ENCODE data around the gene KCNN2. TPM values are rescaled to one million over a fixed set of nuclear protein-coding genes. Genes with fewer than 3 reads are reported as not detected.
A peak's percentile ranks its signal among the peaks of the same experiment; 100 is the strongest.

Gene KCNN2
- total RNA-seq, 1 experiment from 2014 or later, result 11.9 TPM

DNA sequence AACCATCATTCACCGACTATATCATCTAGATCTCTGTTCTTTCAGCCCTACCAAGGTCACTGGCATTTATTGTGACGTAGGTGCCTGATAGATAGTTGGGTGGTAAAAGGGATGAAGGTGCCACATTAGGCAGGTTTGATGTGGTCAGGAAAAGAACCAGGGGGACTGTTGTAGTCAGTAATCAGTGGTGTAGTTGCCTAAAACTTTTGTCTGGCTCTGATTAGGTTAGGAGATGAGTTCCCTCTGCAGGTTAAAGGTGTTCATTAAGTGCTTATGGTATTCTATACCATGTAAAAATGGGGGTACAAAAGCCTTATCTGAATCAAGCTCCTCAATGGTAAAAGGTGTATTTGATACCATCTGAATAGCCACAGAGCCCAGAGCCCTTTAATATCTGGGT lies 55.6 kb downstream of the KCNN2 start:
- ChIA-PET CTCF (no interaction called here), POLR2A (no interaction called here)
- Mint-ChIP-seq H3K9me3 (no peaks in the 10 kb centered on the region), H3K27me3 (ENCODE audit: low read depth) (no peaks in the 10 kb centered on the region), H3K36me3 (no peaks in the 10 kb centered on the region), H3K4me3 (no peak overlapping the region), H3K27ac (0 out of 2 replicates have a peak overlapping the region, but pooled peaks have one; percentile 56), H3K4me1 (peaks cover 39% of the 10 kb centered on the region)
- ATAC-seq (no peak), DNase-seq (ENCODE audit: low spot score) (no peak)
- TF ChIP-seq TEAD4 (CRISPR knock-in tag; IDR thresholded peaks at IDR 0.05), result no peak
- no peak for TF ChIP-seq TP53 (CRISPR knock-in tag; IDR thresholded peaks at IDR 0.05)
- TF ChIP-seq ZNF263 (CRISPR knock-in tag; IDR thresholded peaks at IDR 0.05; ENCODE audit: low read depth), result no peak
- TF ChIP-seq, protein P1, sequence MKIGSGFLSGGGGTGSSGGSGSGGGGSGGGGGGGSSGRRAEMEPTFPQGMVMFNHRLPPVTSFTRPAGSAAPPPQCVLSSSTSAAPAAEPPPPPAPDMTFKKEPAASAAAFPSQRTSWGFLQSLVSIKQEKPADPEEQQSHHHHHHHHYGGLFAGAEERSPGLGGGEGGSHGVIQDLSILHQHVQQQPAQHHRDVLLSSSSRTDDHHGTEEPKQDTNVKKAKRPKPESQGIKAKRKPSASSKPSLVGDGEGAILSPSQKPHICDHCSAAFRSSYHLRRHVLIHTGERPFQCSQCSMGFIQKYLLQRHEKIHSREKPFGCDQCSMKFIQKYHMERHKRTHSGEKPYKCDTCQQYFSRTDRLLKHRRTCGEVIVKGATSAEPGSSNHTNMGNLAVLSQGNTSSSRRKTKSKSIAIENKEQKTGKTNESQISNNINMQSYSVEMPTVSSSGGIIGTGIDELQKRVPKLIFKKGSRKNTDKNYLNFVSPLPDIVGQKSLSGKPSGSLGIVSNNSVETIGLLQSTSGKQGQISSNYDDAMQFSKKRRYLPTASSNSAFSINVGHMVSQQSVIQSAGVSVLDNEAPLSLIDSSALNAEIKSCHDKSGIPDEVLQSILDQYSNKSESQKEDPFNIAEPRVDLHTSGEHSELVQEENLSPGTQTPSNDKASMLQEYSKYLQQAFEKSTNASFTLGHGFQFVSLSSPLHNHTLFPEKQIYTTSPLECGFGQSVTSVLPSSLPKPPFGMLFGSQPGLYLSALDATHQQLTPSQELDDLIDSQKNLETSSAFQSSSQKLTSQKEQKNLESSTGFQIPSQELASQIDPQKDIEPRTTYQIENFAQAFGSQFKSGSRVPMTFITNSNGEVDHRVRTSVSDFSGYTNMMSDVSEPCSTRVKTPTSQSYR (CRISPR knock-in tag; IDR thresholded peaks at IDR 0.05), result no peak
- TF ChIP-seq, protein P2, sequence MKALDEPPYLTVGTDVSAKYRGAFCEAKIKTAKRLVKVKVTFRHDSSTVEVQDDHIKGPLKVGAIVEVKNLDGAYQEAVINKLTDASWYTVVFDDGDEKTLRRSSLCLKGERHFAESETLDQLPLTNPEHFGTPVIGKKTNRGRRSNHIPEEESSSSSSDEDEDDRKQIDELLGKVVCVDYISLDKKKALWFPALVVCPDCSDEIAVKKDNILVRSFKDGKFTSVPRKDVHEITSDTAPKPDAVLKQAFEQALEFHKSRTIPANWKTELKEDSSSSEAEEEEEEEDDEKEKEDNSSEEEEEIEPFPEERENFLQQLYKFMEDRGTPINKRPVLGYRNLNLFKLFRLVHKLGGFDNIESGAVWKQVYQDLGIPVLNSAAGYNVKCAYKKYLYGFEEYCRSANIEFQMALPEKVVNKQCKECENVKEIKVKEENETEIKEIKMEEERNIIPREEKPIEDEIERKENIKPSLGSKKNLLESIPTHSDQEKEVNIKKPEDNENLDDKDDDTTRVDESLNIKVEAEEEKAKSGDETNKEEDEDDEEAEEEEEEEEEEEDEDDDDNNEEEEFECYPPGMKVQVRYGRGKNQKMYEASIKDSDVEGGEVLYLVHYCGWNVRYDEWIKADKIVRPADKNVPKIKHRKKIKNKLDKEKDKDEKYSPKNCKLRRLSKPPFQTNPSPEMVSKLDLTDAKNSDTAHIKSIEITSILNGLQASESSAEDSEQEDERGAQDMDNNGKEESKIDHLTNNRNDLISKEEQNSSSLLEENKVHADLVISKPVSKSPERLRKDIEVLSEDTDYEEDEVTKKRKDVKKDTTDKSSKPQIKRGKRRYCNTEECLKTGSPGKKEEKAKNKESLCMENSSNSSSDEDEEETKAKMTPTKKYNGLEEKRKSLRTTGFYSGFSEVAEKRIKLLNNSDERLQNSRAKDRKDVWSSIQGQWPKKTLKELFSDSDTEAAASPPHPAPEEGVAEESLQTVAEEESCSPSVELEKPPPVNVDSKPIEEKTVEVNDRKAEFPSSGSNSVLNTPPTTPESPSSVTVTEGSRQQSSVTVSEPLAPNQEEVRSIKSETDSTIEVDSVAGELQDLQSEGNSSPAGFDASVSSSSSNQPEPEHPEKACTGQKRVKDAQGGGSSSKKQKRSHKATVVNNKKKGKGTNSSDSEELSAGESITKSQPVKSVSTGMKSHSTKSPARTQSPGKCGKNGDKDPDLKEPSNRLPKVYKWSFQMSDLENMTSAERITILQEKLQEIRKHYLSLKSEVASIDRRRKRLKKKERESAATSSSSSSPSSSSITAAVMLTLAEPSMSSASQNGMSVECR (CRISPR knock-in tag; IDR thresholded peaks at IDR 0.05; ENCODE audit: borderline replicate concordance), result no peak
- TF ChIP-seq HMGA2 (CRISPR knock-in tag; IDR thresholded peaks at IDR 0.05), result no peak
- TF ChIP-seq GABPB1 (CRISPR knock-in tag; IDR thresholded peaks at IDR 0.05), result no peak
- TF ChIP-seq, protein P3, sequence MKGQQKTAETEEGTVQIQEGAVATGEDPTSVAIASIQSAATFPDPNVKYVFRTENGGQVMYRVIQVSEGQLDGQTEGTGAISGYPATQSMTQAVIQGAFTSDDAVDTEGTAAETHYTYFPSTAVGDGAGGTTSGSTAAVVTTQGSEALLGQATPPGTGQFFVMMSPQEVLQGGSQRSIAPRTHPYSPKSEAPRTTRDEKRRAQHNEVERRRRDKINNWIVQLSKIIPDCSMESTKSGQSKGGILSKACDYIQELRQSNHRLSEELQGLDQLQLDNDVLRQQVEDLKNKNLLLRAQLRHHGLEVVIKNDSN (CRISPR knock-in tag; IDR thresholded peaks at IDR 0.05), result no peak
- TF ChIP-seq SMAD3 (CRISPR knock-in tag; IDR thresholded peaks at IDR 0.05; ENCODE audit: borderline replicate concordance), result no peak

DNA sequence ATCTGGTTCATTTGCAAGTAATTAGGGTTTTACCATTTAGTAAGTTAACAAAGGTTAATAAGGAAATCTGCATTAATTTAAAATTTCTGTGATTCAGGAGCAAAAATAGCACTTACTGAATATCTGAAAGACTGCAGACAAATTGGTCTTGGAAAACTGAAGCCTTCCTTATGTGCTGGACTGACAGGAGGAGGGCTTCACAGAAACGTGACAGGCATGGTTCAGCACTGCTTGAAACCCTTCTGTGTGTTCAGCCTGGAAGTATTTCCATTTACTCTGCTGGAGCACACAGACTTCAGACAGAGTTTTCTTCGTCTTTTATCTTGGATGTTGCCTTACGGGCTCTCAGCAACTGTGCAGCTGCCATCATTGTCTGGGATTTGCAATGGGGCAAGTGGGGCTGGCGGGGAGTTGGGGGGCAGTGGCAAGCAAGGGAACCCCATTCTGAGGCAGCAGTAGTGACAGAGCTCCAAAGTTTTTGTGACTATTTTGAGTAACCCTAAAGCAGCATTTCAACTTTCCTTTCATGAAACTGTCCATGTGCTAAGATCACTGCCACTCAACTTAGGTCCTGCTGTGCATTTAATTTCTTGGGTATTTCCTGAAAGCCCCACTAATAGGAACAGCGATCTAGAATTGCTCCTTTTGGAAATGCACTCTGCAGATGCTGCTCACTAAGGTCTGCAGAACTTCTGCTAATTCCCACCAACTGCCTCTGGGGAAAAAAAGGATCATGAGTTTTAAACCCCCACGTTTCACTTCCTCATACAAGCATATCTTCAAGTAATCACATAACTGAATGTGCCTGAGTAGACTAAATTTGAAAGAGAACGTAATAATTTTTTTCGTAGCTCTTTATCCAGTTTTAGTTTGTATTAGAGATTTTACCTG lies 56.6 kb downstream of the KCNN2 start:
- H3K4me1 Mint-ChIP-seq, result peaks cover 40% of the 10 kb centered on the region
- no peak overlapping the region for H3K4me3 Mint-ChIP-seq
- no peak overlapping the region for H3K27ac Mint-ChIP-seq
- ChIA-PET CTCF (no interaction called here), POLR2A (no interaction called here)
- H3K9me3 Mint-ChIP-seq, result no peaks in the 10 kb centered on the region
- H3K36me3 Mint-ChIP-seq, result no peaks in the 10 kb centered on the region
- ATAC-seq, result no peak
- TF ChIP-seq, protein P4, sequence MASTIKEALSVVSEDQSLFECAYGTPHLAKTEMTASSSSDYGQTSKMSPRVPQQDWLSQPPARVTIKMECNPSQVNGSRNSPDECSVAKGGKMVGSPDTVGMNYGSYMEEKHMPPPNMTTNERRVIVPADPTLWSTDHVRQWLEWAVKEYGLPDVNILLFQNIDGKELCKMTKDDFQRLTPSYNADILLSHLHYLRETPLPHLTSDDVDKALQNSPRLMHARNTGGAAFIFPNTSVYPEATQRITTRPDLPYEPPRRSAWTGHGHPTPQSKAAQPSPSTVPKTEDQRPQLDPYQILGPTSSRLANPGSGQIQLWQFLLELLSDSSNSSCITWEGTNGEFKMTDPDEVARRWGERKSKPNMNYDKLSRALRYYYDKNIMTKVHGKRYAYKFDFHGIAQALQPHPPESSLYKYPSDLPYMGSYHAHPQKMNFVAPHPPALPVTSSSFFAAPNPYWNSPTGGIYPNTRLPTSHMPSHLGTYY (CRISPR knock-in tag; IDR thresholded peaks at IDR 0.05), result no peak
- no peaks in the 10 kb centered on the region for H3K27me3 Mint-ChIP-seq (ENCODE audit: low read depth)
- no peak for DNase-seq (ENCODE audit: low spot score)

DNA sequence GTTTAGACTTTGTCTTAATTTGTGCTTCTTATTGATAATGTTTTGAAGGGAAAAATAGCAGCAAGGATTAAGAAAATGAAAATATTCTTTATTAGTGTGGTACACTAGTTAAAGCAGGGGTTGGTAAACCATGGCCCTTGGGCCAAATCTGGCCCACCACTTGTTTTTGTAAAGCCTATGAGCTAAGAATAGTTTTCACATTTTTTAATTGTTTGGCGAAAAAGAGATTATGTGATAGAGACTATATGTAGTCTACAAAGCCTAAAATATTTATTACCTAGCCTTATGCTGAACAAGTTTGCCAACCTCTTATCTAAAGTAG lies 57.2 kb downstream of the KCNN2 start:
- ATAC-seq (no peak), DNase-seq (ENCODE audit: low spot score) (no peak)
- Mint-ChIP-seq H3K4me3 (no peak overlapping the region), H3K9me3 (no peaks in the 10 kb centered on the region), H3K27ac (no peak overlapping the region), H3K36me3 (no peaks in the 10 kb centered on the region), H3K4me1 (peaks cover 41% of the 10 kb centered on the region), H3K27me3 (ENCODE audit: low read depth) (no peaks in the 10 kb centered on the region)
- ChIA-PET POLR2A (no interaction called here), CTCF (no interaction called here)
- TF ChIP-seq OVOL2 (CRISPR knock-in tag; IDR thresholded peaks at IDR 0.05; ENCODE audit: borderline replicate concordance) (no peak), SP1 (CRISPR knock-in tag; conservative IDR thresholded peaks at IDR 0.05) (no peak), RELA (CRISPR knock-in tag; IDR thresholded peaks at IDR 0.05; ENCODE audit: borderline replicate concordance) (no peak), GABPB1 (CRISPR knock-in tag; IDR thresholded peaks at IDR 0.05) (no peak), ZBTB21 (CRISPR knock-in tag; IDR thresholded peaks at IDR 0.05; ENCODE audit: borderline replicate concordance) (no peak)
- TF ChIP-seq, protein P5, sequence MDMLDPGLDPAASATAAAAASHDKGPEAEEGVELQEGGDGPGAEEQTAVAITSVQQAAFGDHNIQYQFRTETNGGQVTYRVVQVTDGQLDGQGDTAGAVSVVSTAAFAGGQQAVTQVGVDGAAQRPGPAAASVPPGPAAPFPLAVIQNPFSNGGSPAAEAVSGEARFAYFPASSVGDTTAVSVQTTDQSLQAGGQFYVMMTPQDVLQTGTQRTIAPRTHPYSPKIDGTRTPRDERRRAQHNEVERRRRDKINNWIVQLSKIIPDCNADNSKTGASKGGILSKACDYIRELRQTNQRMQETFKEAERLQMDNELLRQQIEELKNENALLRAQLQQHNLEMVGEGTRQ (CRISPR knock-in tag; IDR thresholded peaks at IDR 0.05), result no peak
- TF ChIP-seq, protein P6, sequence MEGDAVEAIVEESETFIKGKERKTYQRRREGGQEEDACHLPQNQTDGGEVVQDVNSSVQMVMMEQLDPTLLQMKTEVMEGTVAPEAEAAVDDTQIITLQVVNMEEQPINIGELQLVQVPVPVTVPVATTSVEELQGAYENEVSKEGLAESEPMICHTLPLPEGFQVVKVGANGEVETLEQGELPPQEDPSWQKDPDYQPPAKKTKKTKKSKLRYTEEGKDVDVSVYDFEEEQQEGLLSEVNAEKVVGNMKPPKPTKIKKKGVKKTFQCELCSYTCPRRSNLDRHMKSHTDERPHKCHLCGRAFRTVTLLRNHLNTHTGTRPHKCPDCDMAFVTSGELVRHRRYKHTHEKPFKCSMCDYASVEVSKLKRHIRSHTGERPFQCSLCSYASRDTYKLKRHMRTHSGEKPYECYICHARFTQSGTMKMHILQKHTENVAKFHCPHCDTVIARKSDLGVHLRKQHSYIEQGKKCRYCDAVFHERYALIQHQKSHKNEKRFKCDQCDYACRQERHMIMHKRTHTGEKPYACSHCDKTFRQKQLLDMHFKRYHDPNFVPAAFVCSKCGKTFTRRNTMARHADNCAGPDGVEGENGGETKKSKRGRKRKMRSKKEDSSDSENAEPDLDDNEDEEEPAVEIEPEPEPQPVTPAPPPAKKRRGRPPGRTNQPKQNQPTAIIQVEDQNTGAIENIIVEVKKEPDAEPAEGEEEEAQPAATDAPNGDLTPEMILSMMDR (IDR thresholded peaks at IDR 0.05), result no peak
- TF ChIP-seq, protein P3 (CRISPR knock-in tag; IDR thresholded peaks at IDR 0.05), result no peak
